PC-3 (cell line): ENCODE measurements around the gene DRGX. TPM values are rescaled to one million over a fixed set of nuclear protein-coding genes. Genes with fewer than 3 reads are reported as not detected.

Source experiments
- ATAC-seq: fragments of 200-7000 bp; cut with Tn5 transposase; 2 replicates; pipeline ENCODE4 v1.9.1; 2020; ENCODE audit warnings: mild to moderate bottlenecking, moderate library complexity
- BruUV-seq: library from RNA; stranded (reverse); fragments of 400-500 nt; replicated peaks from 2 replicates; lab custom pipeline; 2021; lab: Mats Ljungman, UMichigan
- CTCF ChIA-PET: fragments of 300-600 bp; sonication (Branson Sonifier 250); formaldehyde crosslinking; loops from one replicate; lab custom pipeline; 2022; ENCODE audit warnings: antibody characterized with exemption; lab: Charles Lee
- POLR2A ChIA-PET: fragments of 300-600 bp; sonication (Branson Sonifier 250); formaldehyde crosslinking; loops from one replicate; lab custom pipeline; 2022; ENCODE audit warnings: antibody characterized with exemption; ENCODE audit not compliant: unreplicated experiment; lab: Charles Lee
- DNase-seq: peaks from one replicate; pipeline ENCODE4 v3.0.0-alpha.2; 2015
- H2AFZ ChIP-seq: fragments of 300-600 bp; sonication (generic); 2 replicates; pipeline ENCODE4 v1.6.0; 2016; ENCODE audit warnings: antibody characterized with exemption, low read length
- H3F3A ChIP-seq: fragments of 300-600 bp; sonication (generic); one replicate; pipeline ENCODE4 v1.6.0; 2017; ENCODE audit warnings: antibody characterized with exemption, low read length, control low read depth, mild to moderate bottlenecking; ENCODE audit not compliant: unreplicated experiment
- H3K27ac ChIP-seq: fragments of 300-600 bp; sonication (generic); 2 replicates; pipeline ENCODE4 v1.5.1; 2016; ENCODE audit warnings: mild to moderate bottlenecking, low read length
- H3K27me3 ChIP-seq: fragments of 300-600 bp; sonication (generic); 2 replicates; pipeline ENCODE4 v1.6.1; 2016; ENCODE audit warnings: low read length, mixed read lengths
- H3K36me3 ChIP-seq: fragments of 300-600 bp; sonication (generic); 2 replicates; pipeline ENCODE4 v1.6.1; 2016; ENCODE audit warnings: low read depth, mixed run types, low read length, mixed read lengths
- H3K4me1 ChIP-seq: fragments of 300-600 bp; sonication (generic); 2 replicates; pipeline ENCODE4 v1.5.1; 2016; ENCODE audit warnings: low read length; ENCODE audit not compliant: insufficient read depth
- H3K4me2 ChIP-seq: fragments of 300-600 bp; sonication (generic); 2 replicates; pipeline ENCODE4 v1.6.0; 2016; ENCODE audit warnings: low read length
- H3K4me3 ChIP-seq: fragments of 300-600 bp; sonication (generic); 2 replicates; pipeline ENCODE4 v1.5.1; 2016; ENCODE audit warnings: mild to moderate bottlenecking, low read length, mixed read lengths
- H3K79me2 ChIP-seq: fragments of 300-600 bp; sonication (generic); 2 replicates; pipeline ENCODE4 v1.6.1; 2017; ENCODE audit warnings: low read length, mixed read lengths
- H3K9ac ChIP-seq: fragments of 300-600 bp; sonication (generic); 2 replicates; pipeline ENCODE4 v1.6.0; 2016; ENCODE audit warnings: mild to moderate bottlenecking, low read length
- H3K9me2 ChIP-seq: fragments of 300-600 bp; sonication (generic); replicated peaks from 2 replicates; pipeline ENCODE4 v1.6.1; 2016; ENCODE audit warnings: mixed run types, low read length, mixed read lengths
- H3K9me3 ChIP-seq: fragments of 300-600 bp; sonication (generic); 2 replicates; pipeline ENCODE4 v1.6.1; 2016; ENCODE audit warnings: low read length, mixed read lengths
- H4K20me1 ChIP-seq: fragments of 300-600 bp; sonication (generic); 2 replicates; pipeline ENCODE4 v1.6.1; 2016; ENCODE audit warnings: low read length, mixed read lengths
- EZH2 ChIP-seq: fragments of 300-600 bp; sonication (generic); IDR thresholded peaks from one replicate; pipeline ENCODE4 v1.6.1; 2017; ENCODE audit warnings: antibody characterized with exemption, mild to moderate bottlenecking, low read length; ENCODE audit not compliant: unreplicated experiment
- EZH2phosphoT487 ChIP-seq: fragments of 300-600 bp; sonication (generic); IDR thresholded peaks from 2 replicates; pipeline ENCODE4 v1.6.1; 2018; ENCODE audit warnings: mild to moderate bottlenecking, antibody characterized with exemption, low read length, borderline replicate concordance
- intact Hi-C: fragments of 100-400 bp; cut with micrococcal nuclease; formaldehyde crosslinking; loops from 2 replicates; pipeline ENCODE4 v1.9.0; 2023
- total RNA-seq: library from RNA; depleted of rRNA; stranded (reverse); fragments of >200 nt; gene quantifications from 2 replicates; pipeline ENCODE4 v1.2.3, GENCODE V29; 2014
- TF ChIP-seq, protein P1 (sequence below): fragments of 300-600 bp; sonication (generic); conservative IDR thresholded peaks from 2 replicates; pipeline ENCODE4 v1.5.1; 2017; ENCODE audit warnings: antibody characterized with exemption, low read depth, mild to moderate bottlenecking, low read length

DRGX gene
- total RNA-seq, 1 experiment from 2014 or later, result 0.33 TPM

DNA sequence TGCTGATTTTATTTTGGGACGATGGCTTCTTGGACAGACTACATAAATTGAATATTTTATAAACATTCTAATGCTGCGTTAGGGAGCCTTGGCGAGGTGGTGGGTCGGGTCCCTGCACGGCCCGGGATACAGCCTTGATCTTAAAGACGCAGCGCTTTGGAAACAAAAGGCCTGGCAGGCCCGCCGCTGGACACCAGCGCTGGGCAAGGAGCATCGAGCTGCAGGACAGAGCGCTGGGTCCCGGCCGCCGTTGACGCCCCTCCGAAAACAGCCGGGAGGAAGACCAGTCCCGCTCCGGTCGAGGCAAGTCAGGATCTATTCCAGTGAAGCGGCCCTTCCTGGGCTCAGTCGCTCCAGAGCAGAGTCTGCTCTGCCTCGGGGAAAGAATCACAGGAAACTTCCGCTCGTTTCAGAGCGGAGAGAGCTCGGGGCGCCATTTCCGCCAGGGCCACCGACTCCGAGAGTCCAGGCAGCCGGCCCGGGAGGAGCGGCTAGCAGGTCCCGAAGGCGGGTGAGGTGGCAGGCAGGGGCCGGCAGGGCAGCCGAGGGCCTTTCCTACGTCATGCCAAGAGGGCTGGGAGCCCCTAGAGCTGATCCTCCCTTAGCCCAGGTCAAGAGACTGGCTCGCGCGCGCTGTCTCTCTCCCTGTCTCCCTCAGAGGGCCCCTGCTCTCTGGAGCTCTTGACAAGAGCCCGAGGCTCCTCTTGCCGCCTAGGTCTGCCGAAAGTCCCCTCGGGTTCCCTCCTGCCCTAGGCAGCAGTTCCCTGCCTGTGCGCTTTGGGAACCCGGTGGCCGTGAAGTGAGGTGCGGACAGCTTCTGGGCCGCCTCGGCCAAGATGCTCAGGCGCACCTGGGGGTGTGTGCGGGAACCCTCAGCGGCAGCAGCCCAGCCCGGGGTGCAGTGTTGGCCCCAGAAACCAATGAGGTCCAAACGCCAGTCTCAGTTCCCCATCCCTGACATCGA, 1.4 kb upstream of the DRGX start:
- no TSS peak for BruUV-seq
- Histone ChIP-seq H3K9me3 (no peaks in the 10 kb centered on the region), H3K4me1 (peaks cover 12% of the 10 kb centered on the region; the same call in 1 of the 2 replicates), H3K79me2 (no peaks in the 10 kb centered on the region), H3K27ac (no peak overlapping the region), H3K4me2 (0 out of 2 replicates have a peak overlapping the region, but pooled peaks have one; percentile 60), H3K27me3 (peaks cover 99% of the 10 kb centered on the region), H3K9ac (no peak overlapping the region), H3K36me3 (no peaks in the 10 kb centered on the region), H3F3A (no peaks in the 10 kb centered on the region), H3K4me3 (no peak overlapping the region), H3K9me2 (no peaks in the 10 kb centered on the region), H2AFZ (no peak overlapping the region), H4K20me1 (no peaks in the 10 kb centered on the region)
- ChIA-PET POLR2A (no interaction called here), CTCF (no interaction called here)
- TF ChIP-seq EZH2phosphoT487 (no peak), EZH2 (no peak)
- TF ChIP-seq, protein P1, sequence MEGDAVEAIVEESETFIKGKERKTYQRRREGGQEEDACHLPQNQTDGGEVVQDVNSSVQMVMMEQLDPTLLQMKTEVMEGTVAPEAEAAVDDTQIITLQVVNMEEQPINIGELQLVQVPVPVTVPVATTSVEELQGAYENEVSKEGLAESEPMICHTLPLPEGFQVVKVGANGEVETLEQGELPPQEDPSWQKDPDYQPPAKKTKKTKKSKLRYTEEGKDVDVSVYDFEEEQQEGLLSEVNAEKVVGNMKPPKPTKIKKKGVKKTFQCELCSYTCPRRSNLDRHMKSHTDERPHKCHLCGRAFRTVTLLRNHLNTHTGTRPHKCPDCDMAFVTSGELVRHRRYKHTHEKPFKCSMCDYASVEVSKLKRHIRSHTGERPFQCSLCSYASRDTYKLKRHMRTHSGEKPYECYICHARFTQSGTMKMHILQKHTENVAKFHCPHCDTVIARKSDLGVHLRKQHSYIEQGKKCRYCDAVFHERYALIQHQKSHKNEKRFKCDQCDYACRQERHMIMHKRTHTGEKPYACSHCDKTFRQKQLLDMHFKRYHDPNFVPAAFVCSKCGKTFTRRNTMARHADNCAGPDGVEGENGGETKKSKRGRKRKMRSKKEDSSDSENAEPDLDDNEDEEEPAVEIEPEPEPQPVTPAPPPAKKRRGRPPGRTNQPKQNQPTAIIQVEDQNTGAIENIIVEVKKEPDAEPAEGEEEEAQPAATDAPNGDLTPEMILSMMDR, result no peak
- DNase-seq (no peak), ATAC-seq (no peak; the same call in 1 of the 2 replicates)
- intact Hi-C loops, result no loop called here

DNA sequence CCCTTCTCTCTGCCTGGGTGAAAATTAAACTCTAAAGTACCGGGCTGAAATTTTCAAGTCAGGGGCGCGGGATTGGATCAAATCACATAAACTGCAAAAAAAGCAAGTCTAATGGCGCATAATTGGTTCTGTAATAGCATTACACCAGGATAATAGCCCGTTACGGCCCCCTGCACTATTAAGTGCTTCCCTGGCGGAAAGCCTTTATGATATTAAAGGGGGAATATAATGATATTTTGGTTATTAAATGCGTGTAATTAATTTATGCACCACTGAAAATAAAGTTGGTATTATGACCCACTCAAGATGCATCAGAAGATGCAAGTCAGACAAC, 744 bp upstream of the DRGX start:
- DNase-seq, result no peak
- Histone ChIP-seq H3K79me2 (no peaks in the 10 kb centered on the region), H3K9me2 (no peaks in the 10 kb centered on the region), H3K4me1 (peaks cover 12% of the 10 kb centered on the region; the same call in 1 of the 2 replicates), H2AFZ (no peak overlapping the region), H3K4me3 (no peak overlapping the region), H3K4me2 (no peak overlapping the region), H3K9me3 (no peaks in the 10 kb centered on the region), H3K27ac (no peak overlapping the region), H3K9ac (no peak overlapping the region), H3F3A (no peaks in the 10 kb centered on the region), H4K20me1 (no peaks in the 10 kb centered on the region), H3K27me3 (peaks cover 99% of the 10 kb centered on the region), H3K36me3 (no peaks in the 10 kb centered on the region)
- TF ChIP-seq, protein P1, result no peak
- ATAC-seq, result no peak
- POLR2A ChIA-PET, result no interaction called here
- intact Hi-C loops, result no loop called here
- no TSS peak for BruUV-seq
- CTCF ChIA-PET, result no interaction called here
